NCI-H345 treated with DMSO at 0.1 percent for 48 hours (cell line): Measurements from ENCODE around the gene CACNA1S.

Experiments
- DNase-seq: peaks from one replicate; lab custom pipeline; 2025; ENCODE audit not compliant: unreplicated experiment; lab: John Stamatoyannopoulos, UW

Gene CACNA1S

GRCh38 chr1:201068976-201069375 is 43.2 kb downstream of the CACNA1S start:
- DNase-seq: no peak

GRCh38 chr1:201066986-201067385 is 45.2 kb downstream of the CACNA1S start:
- DNase-seq: no peak

GRCh38 chr1:201065686-201066085 is 46.5 kb downstream of the CACNA1S start:
- no peak for DNase-seq

GRCh38 chr1:201064806-201065205 is 47.4 kb downstream of the CACNA1S start:
- no peak for DNase-seq

- no peak for DNase-seq
These were observed 49.1 kb downstream of the CACNA1S start for GRCh38 chr1:201063145-201063544.

- DNase-seq: no peak
These were observed 49.6 kb downstream of the CACNA1S start for GRCh38 chr1:201062511-201063091.

GRCh38 chr1:201061886-201062285 is 50.3 kb downstream of the CACNA1S start:
- DNase-seq: no peak

GRCh38 chr1:201061049-201061448 is 51.2 kb downstream of the CACNA1S start:
- DNase-seq: no peak

- DNase-seq: no peak
These were observed 51.6 kb downstream of the CACNA1S start for GRCh38 chr1:201060586-201060985.

- no peak for DNase-seq
These were observed 52.2 kb downstream of the CACNA1S start for GRCh38 chr1:201059871-201060555.

GRCh38 chr1:201059401-201059800 is 52.8 kb downstream of the CACNA1S start:
- DNase-seq: no peak

GRCh38 chr1:201054091-201054543 is 58.1 kb downstream of the CACNA1S start:
- DNase-seq: no peak

GRCh38 chr1:201053155-201053860 is 58.9 kb downstream of the CACNA1S start:
- DNase-seq: no peak

GRCh38 chr1:201051399-201051798 is 60.8 kb downstream of the CACNA1S start:
- no peak for DNase-seq

- no peak for DNase-seq
These were observed 61.5 kb downstream of the CACNA1S start for GRCh38 chr1:201050515-201051277.

- no peak for DNase-seq
These were observed 62.9 kb downstream of the CACNA1S start for GRCh38 chr1:201049248-201049831.

GRCh38 chr1:201048521-201048920 is 63.7 kb downstream of the CACNA1S start:
- DNase-seq: no peak

- DNase-seq: no peak
These were observed 68.1 kb downstream of the CACNA1S start for GRCh38 chr1:201044119-201044518.

- DNase-seq: peak; percentile 28
These were observed 69.3 kb downstream of the CACNA1S start for GRCh38 chr1:201042779-201043461.

GRCh38 chr1:201041011-201041410 is 71.2 kb downstream of the CACNA1S start:
- no peak for DNase-seq
